Middle frontal gyrus (tissue), 1 donor: ENCODE measurements around the gene PDCD1.
"Not testable (repeated sequence)": the region's sequence is repeated elsewhere in the genome, so short reads cannot be mapped to it uniquely, and the experiment has no call there.

Experiments
- DNase-seq: peaks from one replicate; pipeline ENCODE4 v3.0.0-alpha.2; 2015; ENCODE audit warnings: low spot score; ENCODE audit errors: extremely low spot score

The PDCD1 gene

GRCh38 chr2:241835611-241836010 lies 23.1 kb downstream of the PDCD1 start:
- DNase-seq = no peak

- DNase-seq = no peak
Observed at GRCh38 chr2:241834527-241835210, 24.0 kb downstream of the PDCD1 start.

GRCh38 chr2:241833756-241834526 lies 24.8 kb downstream of the PDCD1 start:
- not testable (repeated sequence) for DNase-seq

GRCh38 chr2:241833101-241833663 lies 25.5 kb downstream of the PDCD1 start:
- no peak for DNase-seq

GRCh38 chr2:241827394-241827793 lies 31.3 kb downstream of the PDCD1 start:
- DNase-seq = no peak

DNA sequence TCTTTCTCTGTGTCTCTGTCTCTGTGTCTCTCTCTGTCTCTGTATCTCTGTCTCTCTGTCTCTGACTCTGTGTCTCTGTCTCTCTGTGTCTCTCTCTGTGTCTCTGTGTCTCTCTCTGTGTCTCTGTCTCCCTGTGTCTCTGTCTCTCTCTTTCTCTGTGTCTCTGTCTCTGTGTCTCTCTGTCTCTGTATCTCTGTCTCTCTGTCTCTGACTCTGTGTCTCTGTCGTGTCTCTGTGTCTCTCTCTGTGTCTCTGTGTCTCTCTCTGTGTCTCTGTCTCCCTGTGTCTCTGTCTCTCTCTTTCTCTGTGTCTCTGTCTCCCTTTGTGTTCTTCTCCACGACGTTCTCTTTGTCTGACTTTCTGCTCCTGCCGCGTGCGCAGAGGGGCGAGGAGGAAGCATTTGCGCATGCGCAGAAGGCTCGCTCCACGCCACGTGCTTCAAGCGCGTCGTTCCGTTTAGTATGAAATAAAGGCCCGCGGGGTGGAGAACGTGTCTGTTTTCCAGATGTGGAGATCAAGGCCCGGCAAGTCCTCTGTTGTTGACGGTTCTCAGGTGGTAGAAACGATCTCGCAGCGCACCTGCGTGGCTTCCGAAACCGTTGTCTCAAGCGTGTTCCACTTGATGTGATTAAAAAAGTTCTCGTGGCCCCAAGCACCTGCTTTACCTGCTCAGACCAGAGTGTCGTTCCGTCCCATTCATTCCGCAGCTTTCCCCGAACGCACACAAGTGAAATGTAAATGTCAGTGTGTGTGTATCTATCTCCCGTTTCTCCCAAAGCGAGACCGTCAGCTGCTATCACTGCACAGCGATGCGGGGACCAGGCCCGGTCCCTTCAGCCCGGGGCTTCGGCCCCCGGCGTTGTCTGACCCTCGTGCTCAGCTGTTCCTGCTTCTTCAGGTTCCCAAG lies 34.9 kb downstream of the PDCD1 start:
- DNase-seq = not testable (repeated sequence)

GRCh38 chr2:241822264-241822623 lies 36.5 kb downstream of the PDCD1 start:
- no peak for DNase-seq

DNA sequence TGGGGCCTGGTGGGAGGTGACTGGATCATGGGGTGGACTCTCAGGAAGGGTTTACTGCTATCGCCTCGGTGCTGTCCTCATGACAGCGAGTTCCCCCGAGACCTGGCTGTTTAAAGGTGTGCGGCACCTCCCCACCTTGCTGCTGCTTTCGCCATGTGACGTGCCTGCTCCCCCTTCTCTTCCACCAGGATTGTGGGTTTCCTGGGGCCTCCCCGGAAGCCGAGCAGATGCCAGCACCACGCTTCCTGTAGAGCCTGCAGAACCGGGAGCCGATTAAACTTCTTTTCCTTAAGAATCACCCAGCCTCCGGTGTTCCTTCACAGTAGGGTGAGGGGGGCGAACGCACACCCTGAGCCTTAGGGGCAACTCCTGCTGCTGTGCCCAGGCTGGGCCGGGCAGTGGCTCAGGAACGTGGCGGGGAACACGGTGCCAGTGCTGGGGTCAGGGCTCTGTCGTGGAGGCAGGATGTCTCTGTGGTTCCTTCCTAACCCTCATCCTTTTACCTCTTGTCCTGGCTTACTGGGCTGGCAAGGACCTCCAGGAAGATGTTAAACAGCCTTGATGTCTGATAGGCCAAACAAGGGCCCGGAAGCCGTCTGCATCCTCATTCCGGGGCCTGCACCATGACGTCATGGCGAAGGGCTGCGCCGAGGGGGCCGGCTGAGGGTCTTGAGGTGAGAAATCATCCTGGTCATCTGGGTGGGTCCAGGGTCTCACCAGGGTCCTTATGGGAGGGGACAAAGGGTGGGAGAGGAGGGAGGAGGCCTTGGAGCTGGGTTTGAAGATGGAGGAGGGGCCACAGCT lies 37.0 kb downstream of the PDCD1 start:
- no peak for DNase-seq

GRCh38 chr2:241820625-241821384 lies 37.9 kb downstream of the PDCD1 start:
- no peak for DNase-seq

GRCh38 chr2:241819947-241820624 lies 38.6 kb downstream of the PDCD1 start:
- not testable (repeated sequence) for DNase-seq

GRCh38 chr2:241818943-241819270 lies 39.8 kb downstream of the PDCD1 start:
- no peak for DNase-seq

- DNase-seq = no peak
Observed at GRCh38 chr2:241818229-241818942, 40.3 kb downstream of the PDCD1 start.

- DNase-seq = not testable (repeated sequence)
Observed at GRCh38 chr2:241817821-241818215, 40.9 kb downstream of the PDCD1 start.

GRCh38 chr2:241817126-241817820 lies 41.4 kb downstream of the PDCD1 start:
- no peak for DNase-seq

DNA sequence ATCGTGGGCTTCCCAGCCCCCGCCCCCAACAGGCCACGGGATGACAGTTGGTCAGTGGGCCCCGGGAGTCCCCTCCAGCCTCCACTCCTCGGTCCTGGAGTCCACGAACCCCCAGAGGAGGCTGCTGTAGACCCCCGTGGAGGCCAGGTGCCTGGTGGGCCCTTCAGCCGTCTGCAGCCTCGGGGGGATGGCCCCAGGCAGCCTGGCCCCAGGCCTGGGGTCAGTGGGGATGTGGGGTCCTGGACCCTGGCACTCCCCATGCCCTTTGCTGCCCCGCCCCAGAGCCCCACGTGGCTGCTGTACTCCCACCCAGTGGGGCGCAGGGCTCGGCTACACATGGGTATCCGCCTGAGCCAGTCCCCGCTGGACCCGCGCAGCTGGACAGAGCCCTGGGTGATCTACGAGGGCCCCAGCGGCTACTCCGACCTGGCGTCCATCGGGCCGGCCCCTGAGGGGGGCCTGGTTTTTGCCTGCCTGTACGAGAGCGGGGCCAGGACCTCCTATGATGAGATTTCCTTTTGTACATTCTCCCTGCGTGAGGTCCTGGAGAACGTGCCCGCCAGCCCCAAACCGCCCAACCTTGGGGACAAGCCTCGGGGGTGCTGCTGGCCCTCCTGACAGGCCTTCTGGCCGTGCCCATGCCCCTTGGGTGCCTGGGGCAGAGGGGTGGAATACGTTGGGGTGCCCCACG lies 42.1 kb downstream of the PDCD1 start:
- no peak for DNase-seq

DNA sequence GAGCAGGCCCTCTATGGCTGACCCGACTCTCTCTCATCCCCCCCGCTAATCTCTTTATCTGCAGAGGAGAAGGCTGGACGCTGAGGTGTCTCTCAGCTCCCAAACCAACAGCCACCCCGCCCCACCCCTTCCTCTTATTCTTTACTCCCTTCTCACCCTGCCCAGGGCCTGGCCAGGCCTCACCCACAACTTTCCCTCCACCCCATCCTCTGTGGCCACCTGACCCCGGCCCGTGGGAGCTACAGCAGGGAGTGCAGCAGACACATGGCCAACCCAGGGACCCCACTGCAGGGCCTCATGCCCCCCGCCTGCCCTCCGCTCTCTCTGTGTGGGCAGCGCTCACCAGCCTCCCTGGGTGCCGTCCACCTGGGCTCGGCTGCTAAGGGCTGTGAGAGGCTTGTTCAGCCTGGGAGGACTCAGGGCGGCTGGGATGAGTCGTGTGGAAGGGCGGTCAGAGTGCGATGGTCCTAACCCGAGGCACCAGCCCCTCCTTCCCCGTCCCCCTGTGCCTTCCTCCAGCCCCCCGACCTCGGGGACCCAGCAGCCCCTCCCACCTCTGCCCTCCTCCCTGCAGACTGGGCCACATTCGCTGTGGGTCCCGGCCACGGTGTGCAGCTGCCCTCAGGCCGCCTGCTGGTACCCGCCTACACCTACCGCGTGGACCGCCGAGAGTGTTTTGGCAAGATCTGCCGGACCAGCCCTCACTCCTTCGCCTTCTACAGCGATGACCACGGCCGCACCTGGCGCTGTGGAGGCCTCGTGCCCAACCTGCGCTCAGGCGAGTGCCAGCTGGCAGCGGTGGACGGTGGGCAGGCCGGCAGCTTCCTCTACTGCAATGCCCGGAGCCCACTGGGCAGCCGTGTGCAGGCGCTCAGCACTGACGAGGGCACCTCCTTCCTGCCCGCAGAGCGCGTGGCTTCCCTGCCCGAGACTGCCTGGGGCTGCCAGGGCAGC lies 42.9 kb downstream of the PDCD1 start:
- no peak for DNase-seq
